HG03469 (cell line): Measurements from ENCODE around the gene DOK6.
"Not testable (repeated sequence)": the region's sequence is repeated elsewhere in the genome, so short reads cannot be mapped to it uniquely, and the experiment has no call there.

ENCODE experiments used
- ATAC-seq: cut with Tn5 transposase; IDR thresholded peaks from one replicate; pipeline ENCODE4 v1.9.1; 2021; ENCODE audit warnings: mild to moderate bottlenecking, moderate library complexity, moderate number of reproducible peaks; ENCODE audit not compliant: unreplicated experiment

Gene DOK6

DNA sequence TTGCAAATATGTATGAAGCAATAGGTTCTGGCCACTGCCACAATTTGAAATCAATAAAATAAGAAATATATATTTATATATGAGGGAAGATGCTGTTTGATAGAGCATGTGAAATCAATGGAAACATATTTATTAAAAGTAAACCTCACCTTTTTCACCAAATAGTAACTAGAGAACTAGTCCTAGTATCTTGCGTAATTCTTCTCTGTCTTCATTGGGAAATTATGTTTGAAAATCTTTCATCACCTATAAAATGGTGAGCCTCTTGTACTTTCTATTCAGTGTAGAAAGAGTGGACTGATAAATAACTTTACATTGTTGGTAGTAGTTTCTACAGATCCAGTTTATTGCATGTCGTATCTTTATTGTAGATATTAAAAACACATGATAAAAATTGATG, 444.0 kb downstream of the DOK6 start:
- no peak for ATAC-seq

DNA sequence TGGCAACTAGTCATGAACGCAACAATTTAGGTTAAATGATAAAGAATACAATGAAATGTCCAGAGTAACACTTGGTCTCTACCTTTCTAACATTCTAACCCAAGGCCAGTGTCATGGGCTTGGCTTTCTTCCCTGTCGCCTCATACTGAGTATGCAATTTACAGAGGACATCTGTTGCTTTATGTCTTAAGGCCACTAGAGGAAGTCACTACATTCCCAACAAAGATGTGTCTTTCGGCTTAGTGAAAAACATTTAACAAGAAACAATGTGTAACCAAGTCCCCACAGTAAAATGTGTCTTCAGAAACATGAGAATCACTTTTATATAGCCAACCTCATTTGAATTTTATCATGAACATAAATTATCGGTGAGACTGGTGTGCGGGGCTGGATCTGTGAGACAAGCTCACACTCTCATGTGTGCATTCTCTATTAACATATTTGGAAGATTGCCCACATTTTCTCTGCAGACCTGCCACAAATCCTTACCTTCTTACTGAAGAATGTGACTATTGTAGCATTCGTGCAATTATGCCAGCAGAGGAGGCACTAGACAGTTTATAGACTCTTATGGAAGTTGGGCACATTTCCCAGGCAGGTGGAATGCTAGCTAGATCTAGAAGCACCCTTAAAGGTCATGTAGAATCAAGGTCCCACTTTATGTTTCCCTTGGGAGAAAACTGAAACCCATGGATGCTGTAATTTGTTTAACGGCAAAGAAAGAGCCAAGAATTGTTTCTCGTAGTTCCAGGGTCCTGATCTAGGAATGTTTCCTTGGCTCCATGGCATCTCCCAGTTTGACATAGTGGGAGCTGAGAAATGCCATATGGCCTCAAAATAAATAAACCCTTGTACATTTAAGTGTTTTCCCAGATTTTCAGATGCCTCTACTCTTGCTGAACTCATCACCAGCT, 445.2 kb downstream of the DOK6 start:
- no peak for ATAC-seq

DNA sequence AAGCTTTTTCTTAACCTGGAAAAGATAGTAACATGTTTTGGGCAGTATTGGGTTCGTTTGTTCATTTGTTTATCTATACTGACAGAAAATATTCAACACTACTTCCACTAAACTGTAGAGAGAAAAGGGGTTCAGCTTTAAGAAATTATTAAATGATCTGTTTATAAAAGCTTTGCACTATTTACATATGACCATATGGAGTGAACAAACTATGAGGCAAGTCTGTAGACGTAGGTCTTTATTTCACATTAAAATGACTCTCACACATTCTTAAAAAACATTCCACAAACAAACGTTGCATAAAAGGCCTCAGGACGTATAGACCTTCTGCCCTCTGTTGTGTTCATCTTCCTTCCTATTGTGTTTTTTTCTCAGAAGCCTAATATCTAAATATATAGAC, 452.4 kb downstream of the DOK6 start:
- ATAC-seq: no peak

DNA sequence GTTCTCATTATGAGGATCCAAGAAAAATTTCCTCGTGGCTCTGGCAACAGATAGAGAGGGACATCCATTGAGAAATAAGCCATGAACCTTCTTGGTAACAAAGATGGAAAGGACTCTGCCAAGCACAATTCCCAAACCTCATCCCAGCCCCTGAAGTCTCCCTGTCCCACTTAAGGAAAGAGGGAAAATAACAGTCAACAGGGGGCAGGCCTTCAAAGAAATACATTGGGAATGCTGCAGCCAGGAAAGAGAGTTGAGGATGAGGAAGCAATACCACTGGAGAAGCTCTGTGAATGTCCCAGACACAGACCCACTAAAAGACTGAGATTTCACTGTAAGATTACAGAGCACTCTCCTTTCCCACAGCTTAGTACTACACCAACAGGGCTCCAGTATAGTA, 453.8 kb downstream of the DOK6 start:
- no peak for ATAC-seq

DNA sequence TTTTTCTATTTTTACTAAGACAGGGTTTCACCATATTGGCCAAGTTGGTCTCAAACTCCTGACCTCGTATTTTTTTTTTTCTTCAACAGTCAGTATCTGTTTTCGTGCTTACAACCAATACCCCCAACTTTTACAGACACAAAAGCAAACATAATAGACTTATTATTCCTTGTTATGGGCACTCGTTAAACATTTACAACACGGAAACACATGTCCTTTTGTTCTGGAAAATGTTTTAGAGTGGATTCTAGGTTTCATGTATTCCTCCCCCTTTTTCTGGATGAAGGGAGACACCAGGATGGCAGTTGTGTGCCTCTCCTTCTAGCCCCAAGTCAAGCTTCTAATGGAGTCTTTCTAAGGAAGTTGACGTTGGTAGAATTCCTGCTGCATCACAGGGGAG, 458.2 kb downstream of the DOK6 start:
- ATAC-seq: no peak

DNA sequence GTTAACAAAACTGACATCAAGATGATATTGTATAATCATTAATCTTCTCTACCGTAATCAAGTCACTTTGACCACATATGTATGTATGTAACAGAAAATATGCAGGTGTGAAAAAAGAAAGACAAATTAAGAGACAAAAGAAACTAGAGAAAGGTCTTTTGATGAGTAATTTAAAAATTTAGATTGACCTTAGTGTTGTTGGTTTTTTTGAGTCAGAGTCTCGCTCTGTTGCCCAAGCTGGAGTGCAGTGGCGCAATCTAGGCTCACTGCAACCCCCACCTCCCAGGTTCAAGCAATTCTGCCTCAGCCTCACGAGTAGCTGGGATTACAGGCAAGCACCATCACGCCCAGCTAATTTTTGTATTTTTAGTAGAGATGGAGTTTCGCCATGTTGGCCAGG, 464.1 kb downstream of the DOK6 start:
- ATAC-seq: peak; percentile 76

DNA sequence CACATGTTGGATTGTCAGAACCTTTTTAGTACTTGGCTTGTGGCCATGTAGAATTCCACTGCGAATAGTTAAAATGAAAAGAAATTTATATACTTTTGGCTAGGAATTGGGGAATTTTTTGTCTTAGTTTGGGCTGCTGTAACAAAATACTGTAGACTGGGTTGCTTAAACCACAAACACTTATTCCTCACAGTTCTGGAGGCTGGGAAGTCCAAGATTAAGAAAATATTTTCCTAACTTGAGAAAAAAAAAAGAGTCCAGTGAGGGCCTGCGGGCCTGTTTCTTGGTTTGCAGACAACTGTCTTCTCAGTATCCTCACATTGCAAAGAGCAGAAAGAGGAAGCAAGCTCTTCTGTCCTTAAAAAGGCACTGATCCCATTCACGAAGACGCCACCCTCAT, 465.1 kb downstream of the DOK6 start:
- no peak for ATAC-seq

DNA sequence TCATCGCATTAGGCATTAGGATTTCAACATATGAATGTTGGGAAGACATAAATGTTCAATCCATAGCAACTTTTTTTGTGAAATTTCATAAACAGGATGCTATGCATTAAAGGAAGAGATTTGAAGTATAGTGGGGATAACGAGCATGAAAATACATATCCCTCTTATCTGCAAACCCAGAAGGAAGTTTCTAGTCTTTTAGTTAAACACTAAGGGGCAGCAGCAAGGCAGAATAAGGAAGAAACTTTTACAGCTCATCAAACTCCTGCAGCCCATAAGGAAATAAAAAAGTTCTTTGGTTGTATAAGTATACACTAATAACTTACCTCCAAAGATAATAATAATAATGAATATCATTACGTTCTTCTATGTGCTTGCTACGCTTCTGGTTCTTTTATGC, 465.5 kb downstream of the DOK6 start:
- no peak for ATAC-seq

DNA sequence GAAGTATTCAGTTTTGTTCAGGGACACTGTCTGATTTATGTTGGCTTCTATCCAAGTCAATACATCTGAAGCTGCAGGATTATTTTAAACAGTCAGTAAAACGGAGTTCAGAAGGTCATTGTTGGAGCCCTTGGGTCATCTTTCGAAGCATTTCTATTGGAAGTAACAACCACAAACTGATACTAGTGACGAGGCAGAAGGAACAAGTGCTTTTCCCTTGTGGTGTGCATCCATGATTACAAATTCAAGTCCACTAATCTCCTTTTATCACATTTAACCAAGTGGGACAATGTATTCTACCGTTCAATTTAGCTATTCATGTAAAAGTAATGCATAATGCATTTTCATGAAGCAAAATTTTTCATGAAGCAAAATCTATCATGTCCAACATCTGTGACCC, 470.0 kb downstream of the DOK6 start:
- ATAC-seq: no peak

DNA sequence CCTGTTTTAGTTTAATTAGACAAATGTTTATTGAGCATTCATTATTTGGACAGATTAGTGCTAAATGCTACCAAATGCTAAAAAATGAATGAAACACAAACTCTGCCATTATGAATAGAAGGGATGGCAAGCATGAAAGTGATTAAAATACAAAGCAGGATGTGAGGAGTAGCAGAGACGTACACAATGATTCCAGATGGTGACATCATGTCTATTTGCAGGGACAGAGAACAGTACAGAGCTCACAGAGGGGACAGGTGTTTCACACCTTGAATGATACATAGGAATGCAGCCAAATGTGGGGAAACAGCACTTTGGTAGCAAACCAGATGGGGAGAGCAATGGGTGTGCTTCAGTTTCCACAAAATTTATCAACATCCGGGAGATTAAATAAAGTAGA, 470.7 kb downstream of the DOK6 start:
- ATAC-seq: no peak

DNA sequence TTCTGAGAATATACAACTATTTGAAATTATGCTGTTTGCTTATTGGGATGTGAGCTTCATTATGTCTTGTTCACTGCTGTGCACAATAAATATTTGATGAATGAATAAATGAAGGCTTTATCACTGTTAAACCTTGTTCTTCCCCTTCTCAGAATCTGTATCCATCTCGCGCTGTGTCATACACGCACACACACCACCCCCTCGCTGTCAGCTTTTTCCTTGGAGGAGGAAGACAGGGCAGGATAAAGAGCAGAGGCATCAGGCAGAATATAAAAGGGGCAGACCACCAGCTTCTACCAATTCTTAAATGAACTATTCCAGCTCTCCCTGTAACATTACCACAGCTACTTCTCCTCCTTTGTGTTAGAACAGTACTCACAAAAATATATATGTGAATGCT, 472.0 kb downstream of the DOK6 start:
- no peak for ATAC-seq

DNA sequence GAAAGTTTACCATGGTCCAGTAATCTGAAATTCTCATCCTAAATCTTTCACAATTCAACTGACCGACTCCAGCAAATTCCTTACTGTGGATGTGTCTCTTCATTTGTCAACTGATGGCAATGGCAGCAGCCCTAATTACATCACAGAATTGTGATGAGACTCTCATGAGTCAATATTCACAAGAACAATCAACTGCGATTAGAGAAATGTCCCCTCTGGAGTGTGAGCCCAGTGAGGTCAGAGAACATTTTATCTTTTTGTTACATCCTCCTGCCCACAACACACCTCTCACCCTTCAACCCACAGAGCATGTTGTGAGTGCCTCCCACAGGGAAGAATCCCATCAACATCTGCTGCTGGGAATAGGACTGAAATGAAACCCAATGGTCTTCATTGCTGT, 473.4 kb downstream of the DOK6 start:
- ATAC-seq: no peak

DNA sequence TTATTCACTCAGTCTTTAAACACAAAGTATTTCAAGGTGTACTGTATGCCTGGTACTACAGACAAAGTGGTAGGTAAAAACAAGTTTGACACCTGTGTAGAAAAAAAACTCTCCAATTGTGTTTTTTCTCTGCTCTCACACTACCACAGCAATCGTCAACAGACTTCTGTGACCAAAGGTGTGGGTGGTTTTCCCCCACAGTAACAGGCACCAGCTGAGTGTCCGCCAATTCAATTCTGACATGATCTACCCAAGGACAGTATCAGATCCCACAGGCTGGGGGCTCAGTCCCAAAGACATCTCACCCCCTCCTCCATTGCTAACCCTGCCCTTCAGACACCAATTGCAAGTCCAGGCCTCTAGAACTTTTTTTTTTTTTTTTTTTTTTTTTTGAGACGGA, 475.8 kb downstream of the DOK6 start:
- ATAC-seq: no peak

DNA sequence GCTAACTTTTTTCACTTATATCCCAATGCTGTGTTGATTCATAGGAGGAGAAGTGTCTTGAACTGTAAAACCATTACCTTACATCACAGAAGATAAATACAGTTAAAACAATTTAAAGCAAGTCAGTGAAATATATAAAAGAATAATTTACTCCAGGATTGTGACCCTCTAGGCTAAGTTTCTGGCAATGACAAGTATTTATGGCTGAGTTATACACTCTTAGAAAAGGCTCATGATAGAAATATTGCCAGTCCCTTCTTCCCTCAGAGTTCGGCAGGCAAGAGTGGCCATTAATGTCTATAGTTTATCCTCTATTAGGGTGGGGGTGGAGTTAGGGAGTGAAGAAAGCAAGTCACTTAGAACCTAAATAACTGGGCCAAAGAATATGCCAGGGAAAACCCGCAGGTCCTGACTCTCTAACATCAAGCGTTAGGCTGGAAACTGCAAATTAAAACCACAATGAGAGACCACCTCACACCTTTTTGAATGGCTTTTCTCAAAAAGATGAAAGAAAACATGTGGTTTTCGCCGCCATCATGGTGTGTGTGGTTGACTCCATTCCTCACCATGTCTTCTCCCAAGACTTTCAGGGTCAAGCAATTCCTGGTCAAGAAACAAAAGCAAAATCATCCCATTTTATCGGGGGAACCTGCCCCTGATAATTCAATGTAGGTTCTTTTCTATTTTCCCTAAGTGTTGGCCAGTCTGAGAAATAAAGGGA, 477.7 kb downstream of the DOK6 start:
- no peak for ATAC-seq

DNA sequence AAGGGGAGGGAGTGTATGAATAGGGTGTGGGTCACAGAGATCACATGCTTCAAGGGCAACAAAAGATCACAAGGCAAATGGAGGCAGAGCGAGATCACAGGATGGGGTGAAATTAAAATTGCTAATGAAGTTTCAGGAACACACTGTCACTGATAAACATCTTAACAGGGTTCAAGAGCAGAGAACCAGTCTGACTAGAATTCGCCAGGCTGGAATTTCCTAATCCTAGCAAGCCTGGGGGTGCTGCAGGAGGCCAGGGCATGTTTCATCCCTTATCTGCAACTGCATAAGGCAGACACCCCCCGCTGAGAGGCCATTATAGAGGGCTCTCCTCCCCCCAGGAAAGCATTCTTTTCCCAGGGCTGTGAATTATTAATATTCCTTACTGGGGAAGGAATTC, 478.4 kb downstream of the DOK6 start:
- ATAC-seq: not testable (repeated sequence)

DNA sequence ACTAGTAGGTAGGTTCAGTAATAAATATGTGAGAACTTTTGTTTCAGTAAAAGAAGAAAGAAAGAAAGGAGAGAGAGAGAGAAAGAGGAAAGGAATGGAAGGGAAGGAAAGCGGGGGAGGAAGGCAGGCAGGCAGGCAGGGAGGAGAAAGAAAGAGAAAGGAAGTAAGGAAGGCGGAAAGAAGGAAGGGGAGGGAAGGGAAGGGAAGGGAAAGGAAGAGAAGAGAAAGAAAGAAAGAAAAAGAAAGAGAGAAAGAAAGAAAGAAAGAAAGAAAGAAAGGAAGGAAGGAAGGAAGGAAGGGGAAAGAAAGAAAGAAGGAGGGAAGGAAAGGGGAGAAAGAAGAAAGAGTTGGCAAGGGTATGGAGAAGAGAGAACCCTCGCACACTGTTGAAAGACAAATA, 479.4 kb downstream of the DOK6 start:
- no peak for ATAC-seq

DNA sequence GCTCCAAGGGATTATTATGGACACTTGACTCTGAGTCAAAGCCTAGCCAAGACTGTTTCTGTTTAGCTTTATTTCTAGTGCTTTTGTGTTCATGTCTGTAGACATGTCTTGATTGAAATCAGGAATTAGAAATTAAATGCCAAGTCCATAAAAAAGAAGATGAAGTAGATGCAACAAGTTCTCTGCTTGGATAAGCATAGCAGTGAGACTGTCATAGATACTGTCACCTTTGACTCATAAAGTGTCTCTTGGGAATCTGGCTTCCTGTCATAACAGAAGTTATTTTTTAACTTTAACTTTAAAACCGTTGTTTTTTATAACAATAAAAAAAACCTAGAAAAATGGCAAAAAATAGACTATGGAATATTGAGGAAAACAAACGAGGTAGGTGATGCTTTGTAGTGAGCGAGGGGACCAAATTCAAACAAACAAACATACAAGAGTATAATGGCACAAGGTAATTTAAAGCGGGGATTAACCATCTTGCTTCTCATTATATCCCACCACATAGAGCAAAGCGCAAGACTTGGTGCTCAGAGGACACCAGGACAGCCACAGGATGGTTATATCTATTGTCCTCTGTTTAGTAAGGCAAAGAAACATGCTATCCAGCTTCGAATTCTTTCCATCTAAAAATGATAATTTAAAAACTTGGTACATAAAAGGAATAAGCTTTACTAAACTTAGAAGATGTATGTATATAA, 482.4 kb downstream of the DOK6 start:
- ATAC-seq: peak; percentile 51

DNA sequence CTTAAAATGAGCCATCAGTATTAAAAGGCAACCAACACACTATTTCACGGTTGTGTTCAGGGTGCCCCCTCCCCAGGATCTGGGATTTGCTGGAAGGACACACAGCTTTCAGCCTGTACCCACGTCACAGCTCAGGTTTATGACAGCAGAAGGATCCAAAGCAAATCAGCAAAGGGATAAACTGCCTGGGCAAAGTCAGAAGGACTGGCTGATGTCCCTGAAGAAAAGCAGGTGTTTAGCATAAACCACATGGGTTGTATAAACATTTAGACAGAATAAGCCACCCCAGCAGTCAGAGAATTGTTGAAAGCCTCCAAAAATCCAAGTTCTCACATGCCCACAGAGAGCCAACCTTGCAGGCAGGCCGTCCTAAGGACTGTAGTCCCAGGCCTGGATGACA, 483.1 kb downstream of the DOK6 start:
- ATAC-seq: no peak

DNA sequence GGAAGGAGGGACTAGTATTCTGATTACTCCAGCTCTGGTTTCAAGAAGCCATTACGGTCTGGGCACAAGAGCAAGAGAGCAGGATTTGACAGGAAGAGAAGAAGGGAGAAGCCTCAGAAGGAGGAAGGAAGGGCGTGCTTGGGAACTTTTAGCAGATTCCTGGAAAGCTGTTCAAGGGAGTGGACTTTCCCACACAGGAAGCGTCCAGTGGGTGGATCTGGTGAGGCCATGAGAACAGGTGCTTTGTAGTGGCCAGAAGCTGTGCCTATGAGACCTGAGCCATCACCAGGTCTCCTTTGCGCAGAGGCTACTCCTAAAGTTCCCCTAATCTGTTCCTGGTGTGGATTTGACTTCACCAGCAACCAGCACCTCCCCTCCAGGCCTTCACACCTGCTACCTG, 484.7 kb downstream of the DOK6 start:
- ATAC-seq: no peak

DNA sequence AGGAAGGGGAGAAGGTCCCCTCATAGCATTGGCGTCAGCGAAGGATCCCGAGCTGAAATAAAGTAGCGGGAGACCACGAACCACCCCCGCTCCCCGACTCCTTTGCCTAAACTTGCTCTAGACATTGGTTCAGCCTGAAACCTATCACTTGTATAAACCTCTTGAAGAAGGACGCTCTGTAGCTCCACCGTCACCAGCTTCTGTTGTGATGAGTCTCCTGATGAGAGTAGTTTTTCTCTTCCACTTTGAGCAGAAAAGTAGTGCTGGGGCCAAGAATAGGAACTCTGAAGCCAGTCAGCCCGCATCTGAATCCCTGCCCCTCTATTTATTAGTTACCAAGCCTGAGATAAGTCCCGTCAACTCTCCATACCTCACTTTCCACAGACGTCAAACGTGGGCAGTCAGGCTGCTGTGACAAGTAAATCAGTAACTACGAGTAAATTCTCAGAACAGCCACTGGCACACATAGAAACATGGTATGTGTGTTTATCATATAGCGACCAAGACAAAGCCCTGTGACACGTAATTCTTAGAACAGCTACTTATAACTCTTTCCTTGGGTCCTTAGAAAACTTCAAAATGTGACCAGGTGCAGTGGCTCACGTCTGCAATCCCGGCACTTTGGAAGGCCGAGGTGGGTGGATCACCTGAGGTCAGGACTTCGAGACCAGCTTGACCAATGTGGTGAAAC, 485.3 kb downstream of the DOK6 start:
- ATAC-seq: peak; percentile 55

DNA sequence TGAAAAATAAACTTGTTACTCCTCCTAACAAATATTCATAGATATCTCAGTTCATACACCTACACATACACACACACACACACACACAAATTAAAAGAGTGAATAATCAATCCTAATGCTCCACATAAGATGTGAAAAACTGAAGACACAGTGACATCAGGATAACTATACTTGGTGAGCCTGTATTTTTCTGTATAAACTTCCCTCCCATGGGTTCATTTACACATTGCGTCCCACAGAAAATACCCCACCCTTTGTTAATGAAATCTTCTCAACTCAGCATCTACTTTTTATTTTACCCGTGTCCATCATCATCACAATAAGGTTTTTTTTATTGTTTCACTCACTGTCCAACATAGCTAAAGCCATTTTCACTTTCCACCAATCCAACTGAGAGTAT, 486.6 kb downstream of the DOK6 start:
- no peak for ATAC-seq
